Liver (tissue), 3 donors: Measurements from ENCODE around the gene CDCP1.

Source experiments
- ATF3 ChIP-seq: IDR thresholded peaks from 2 replicates; pipeline ENCODE4 v1.6.1; 2016; ENCODE audit warnings: antibody characterized with exemption
- MAX ChIP-seq: IDR thresholded peaks from 2 replicates; pipeline ENCODE4 v1.6.1; 2016; ENCODE audit warnings: antibody characterized with exemption
- TAF1 ChIP-seq: conservative IDR thresholded peaks from 2 replicates; pipeline ENCODE4 v1.6.1; 2016; ENCODE audit warnings: antibody characterized with exemption, mild to moderate bottlenecking
- TF ChIP-seq, protein P1 (sequence below): fragments of 150-350 bp; IDR thresholded peaks from 2 replicates; pipeline ENCODE4 v1.5.1; 2017; ENCODE audit warnings: improper control_type of control experiment, low read depth, low read length; ENCODE audit not compliant: missing input control
- donor health status: healthy.
- donor health status: healthy.

DNA sequence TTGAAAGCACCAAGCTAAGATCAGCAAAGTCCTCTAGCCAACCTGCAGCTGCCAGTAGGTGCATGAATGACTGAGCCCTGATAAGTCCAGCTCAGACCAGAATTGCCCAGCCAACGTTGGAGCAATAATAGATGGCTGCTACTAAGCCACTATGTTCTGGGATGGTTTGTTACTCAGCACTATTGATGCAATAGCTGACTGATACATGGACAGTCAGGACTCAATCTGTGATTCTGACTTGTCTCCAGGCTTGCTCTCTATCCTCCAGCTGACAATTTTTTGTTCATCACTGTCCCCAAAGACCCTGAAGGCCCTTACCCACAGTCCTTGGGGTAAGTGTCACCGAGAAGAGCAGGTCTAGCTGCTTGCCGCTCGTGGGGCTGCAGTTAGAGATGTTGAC, 55.3 kb downstream of the CDCP1 start:
- TF ChIP-seq, protein P1, sequence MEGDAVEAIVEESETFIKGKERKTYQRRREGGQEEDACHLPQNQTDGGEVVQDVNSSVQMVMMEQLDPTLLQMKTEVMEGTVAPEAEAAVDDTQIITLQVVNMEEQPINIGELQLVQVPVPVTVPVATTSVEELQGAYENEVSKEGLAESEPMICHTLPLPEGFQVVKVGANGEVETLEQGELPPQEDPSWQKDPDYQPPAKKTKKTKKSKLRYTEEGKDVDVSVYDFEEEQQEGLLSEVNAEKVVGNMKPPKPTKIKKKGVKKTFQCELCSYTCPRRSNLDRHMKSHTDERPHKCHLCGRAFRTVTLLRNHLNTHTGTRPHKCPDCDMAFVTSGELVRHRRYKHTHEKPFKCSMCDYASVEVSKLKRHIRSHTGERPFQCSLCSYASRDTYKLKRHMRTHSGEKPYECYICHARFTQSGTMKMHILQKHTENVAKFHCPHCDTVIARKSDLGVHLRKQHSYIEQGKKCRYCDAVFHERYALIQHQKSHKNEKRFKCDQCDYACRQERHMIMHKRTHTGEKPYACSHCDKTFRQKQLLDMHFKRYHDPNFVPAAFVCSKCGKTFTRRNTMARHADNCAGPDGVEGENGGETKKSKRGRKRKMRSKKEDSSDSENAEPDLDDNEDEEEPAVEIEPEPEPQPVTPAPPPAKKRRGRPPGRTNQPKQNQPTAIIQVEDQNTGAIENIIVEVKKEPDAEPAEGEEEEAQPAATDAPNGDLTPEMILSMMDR: no peak
- TF ChIP-seq MAX (no peak), ATF3 (no peak), TAF1 (no peak)
